HCT116 (cell line): ENCODE results near the gene MYBPHL. TPM values are rescaled to one million over a fixed set of nuclear protein-coding genes. Genes with fewer than 3 reads are reported as not detected.

ENCODE experiments used
- ATAC-seq: fragments of 200-7000 bp; cut with Tn5 transposase; 2 replicates; pipeline ENCODE4 v1.9.1; 2020; ENCODE audit warnings: mild to moderate bottlenecking, moderate library complexity
- BruUV-seq: library from RNA; stranded (reverse); fragments of 400-500 nt; replicated peaks from 2 replicates; lab custom pipeline; 2021; lab: Mats Ljungman, UMichigan
- CTCF ChIA-PET: fragments of 300-600 bp; sonication (Branson Sonifier 250); formaldehyde crosslinking; loops from one replicate; lab custom pipeline; 2021; ENCODE audit warnings: antibody characterized with exemption; lab: Charles Lee
- POLR2A ChIA-PET: fragments of 300-600, 350-600 bp; sonication (Branson Sonifier 250); formaldehyde crosslinking; loops from one replicate; lab custom pipeline; 2021; ENCODE audit warnings: antibody characterized with exemption; lab: Charles Lee
- RAD21 ChIA-PET, 2 experiments: fragments of 300-600 bp; sonication (Branson Sonifier 250); formaldehyde crosslinking; loops; one replicate each; lab custom pipeline; 2023; ENCODE audit warnings: low total read pairs in 2 of 2; ENCODE audit not compliant: uncharacterized antibody in 2 of 2, unreplicated experiment in 2 of 2, low non-redundant PET in 1 of 2; lab: Charles Lee
- DNase-seq: peaks from one replicate; pipeline ENCODE4 v3.0.0-alpha.2; 2010; ENCODE audit warnings: low read depth, low spot score
- H2AFZ ChIP-seq: fragments of 200-600 bp; shearing (Covaris generic), sonication (generic); 2 replicates; pipeline ENCODE4 v1.6.1; 2017; ENCODE audit warnings: low read depth, mixed run types, mixed read lengths, antibody characterized with exemption, low read length; ENCODE audit not compliant: poor library complexity, severe bottlenecking
- H3K27ac ChIP-seq: 2 replicates; pipeline ENCODE4 v1.5.1; 2012; ENCODE audit warnings: low read depth, low read length
- H3K27me3 ChIP-seq: fragments of 200-600 bp; sonication (generic); 2 replicates; pipeline ENCODE4 v1.6.1; 2016; ENCODE audit warnings: mixed run types, low read length, mixed read lengths; ENCODE audit not compliant: insufficient read depth
- H3K36me3 ChIP-seq, 2 experiments: fragments of 200-500 bp in 1 of 2; fragments of 200-600 bp in 1 of 2; sonication (Bioruptor generic) in 1 of 2; sonication (generic) in 1 of 2; 2 replicates each; pipeline versions ENCODE4 v1.5.1 to v1.6.1; 2014 to 2016; ENCODE audit warnings: low read length in 2 of 2, inconsistent platforms in 1 of 2, mixed read lengths in 1 of 2, mixed run types in 1 of 2; ENCODE audit not compliant: insufficient read depth in 2 of 2, control insufficient read depth in 1 of 2
- H3K4me1 ChIP-seq, 2 experiments: fragments of 200-600 bp in 1 of 2; sonication (generic) in 1 of 2; 2 replicates each; pipeline versions ENCODE4 v1.5.1 to v1.6.1; 2012 to 2017; ENCODE audit warnings: low read length in 2 of 2, inconsistent platforms in 1 of 2, mild to moderate bottlenecking in 1 of 2, mixed read lengths in 1 of 2, mixed run types in 1 of 2, moderate library complexity in 1 of 2; ENCODE audit not compliant: insufficient read depth in 2 of 2, control insufficient read depth in 1 of 2
- H3K4me2 ChIP-seq: fragments of 200-600 bp; sonication (generic); 2 replicates; pipeline ENCODE4 v1.6.1; 2017; ENCODE audit warnings: mixed run types, low read length, mixed read lengths
- H3K4me3 ChIP-seq, 2 experiments: fragments of 200-600 bp in 1 of 2; sonication (generic) in 1 of 2; replicated peaks in 1 of 2; 2 replicates each; pipeline ENCODE4 v1.5.1; 2011 to 2016; ENCODE audit warnings: low read length in 2 of 2, control low read depth in 1 of 2, low read depth in 1 of 2, mild to moderate bottlenecking in 1 of 2, mixed read lengths in 1 of 2, mixed run types in 1 of 2
- H3K79me2 ChIP-seq: fragments of 200-600 bp; sonication (generic); 2 replicates; pipeline ENCODE4 v1.6.1; 2017; ENCODE audit warnings: mild to moderate bottlenecking, mixed run types, low read length, moderate library complexity, mixed read lengths; ENCODE audit not compliant: insufficient read depth
- H3K9ac ChIP-seq: fragments of 200-600 bp; sonication (generic); 2 replicates; pipeline ENCODE4 v1.6.1; 2016; ENCODE audit warnings: low read length, mixed read lengths
- H3K9me2 ChIP-seq: fragments of 200-600 bp; sonication (generic), shearing (Covaris generic); 2 replicates; pipeline ENCODE4 v1.6.1; 2017; ENCODE audit warnings: mixed run types, mild to moderate bottlenecking, moderate library complexity; ENCODE audit not compliant: insufficient read depth
- H3K9me3 ChIP-seq, 2 experiments: fragments of 200-500 bp in 1 of 2; fragments of 200-600 bp in 1 of 2; sonication (Bioruptor generic) in 1 of 2; sonication (generic) in 1 of 2; 2 replicates each; pipeline ENCODE4 v1.6.1; 2014 to 2017; ENCODE audit warnings: low read length in 2 of 2, mixed read lengths in 2 of 2, inconsistent platforms in 1 of 2, low read depth in 1 of 2, mild to moderate bottlenecking in 1 of 2, mixed run types in 1 of 2, moderate library complexity in 1 of 2; ENCODE audit not compliant: control insufficient read depth in 1 of 2, insufficient read depth in 1 of 2
- H4K20me1 ChIP-seq: fragments of 200-600 bp; sonication (generic), shearing (Covaris generic); 2 replicates; pipeline ENCODE4 v1.6.1; 2017; ENCODE audit warnings: mixed run types, mild to moderate bottlenecking, moderate library complexity; ENCODE audit not compliant: insufficient read depth
- CBX3 ChIP-seq: IDR thresholded peaks from 2 replicates; pipeline ENCODE4 v1.6.1; 2012; ENCODE audit warnings: low read depth
- CEBPB ChIP-seq: IDR thresholded peaks from 2 replicates; pipeline ENCODE4 v1.6.1; 2012; ENCODE audit warnings: low read depth
- EGR1 ChIP-seq: IDR thresholded peaks from 2 replicates; pipeline ENCODE4 v1.6.1; 2012; ENCODE audit warnings: low read depth
- ELF1 ChIP-seq: IDR thresholded peaks from 2 replicates; pipeline ENCODE4 v1.6.1; 2012; ENCODE audit warnings: low read depth, borderline replicate concordance
- EZH2 ChIP-seq: fragments of 200-600 bp; sonication (generic); IDR thresholded peaks from 2 replicates; pipeline ENCODE4 v1.6.1; 2017; ENCODE audit warnings: antibody characterized with exemption, mixed run types
- EZH2phosphoT487 ChIP-seq: fragments of 200-600 bp; IDR thresholded peaks from 2 replicates; pipeline ENCODE4 v1.6.1; 2018; ENCODE audit warnings: antibody characterized with exemption, borderline replicate concordance
- FOSL1 ChIP-seq: IDR thresholded peaks from 2 replicates; pipeline ENCODE4 v1.6.1; 2012; ENCODE audit warnings: low read depth
- JUND ChIP-seq: IDR thresholded peaks from 2 replicates; pipeline ENCODE4 v1.6.1; 2012
- POLR2A ChIP-seq: IDR thresholded peaks from 2 replicates; pipeline ENCODE4 v1.7.0; 2011; ENCODE audit warnings: borderline replicate concordance; ENCODE audit not compliant: insufficient read depth, insufficient read length; ENCODE audit errors: extremely low read depth
- RAD21 ChIP-seq: IDR thresholded peaks from 2 replicates; pipeline ENCODE4 v1.6.1; 2012; ENCODE audit warnings: low read depth, mild to moderate bottlenecking
- SIN3A ChIP-seq: IDR thresholded peaks from 2 replicates; pipeline ENCODE4 v1.6.1; 2012; ENCODE audit warnings: low read depth
- SRF ChIP-seq: IDR thresholded peaks from 2 replicates; pipeline ENCODE4 v1.6.1; 2012; ENCODE audit warnings: low read depth
- TCF7L2 ChIP-seq: IDR thresholded peaks from 2 replicates; pipeline ENCODE4 v1.7.0; 2011; ENCODE audit warnings: borderline replicate concordance, inconsistent platforms; ENCODE audit not compliant: insufficient read depth, insufficient read length; ENCODE audit errors: extremely low read depth
- YY1 ChIP-seq: IDR thresholded peaks from 2 replicates; pipeline ENCODE4 v1.6.1; 2011; ENCODE audit warnings: low read length, low read depth, moderate library complexity, mild to moderate bottlenecking; ENCODE audit not compliant: insufficient replicate concordance; ENCODE audit errors: extremely low read depth
- ZFX ChIP-seq: fragments of 450-650 bp; IDR thresholded peaks from 2 replicates; pipeline ENCODE4 v1.6.1; 2017
- ZNF274 ChIP-seq: fragments of 200-500 bp; sonication (Bioruptor generic); IDR thresholded peaks from 2 replicates; pipeline ENCODE4 v1.6.1; 2014; ENCODE audit warnings: mild to moderate bottlenecking, low read depth, low read length, inconsistent platforms
- intact Hi-C: fragments of 100-400 bp; cut with micrococcal nuclease; formaldehyde crosslinking; loops from 2 replicates; pipeline ENCODE4 v1.10.0; 2022
- total RNA-seq: library from RNA; stranded (reverse); gene quantifications from one replicate; pipeline ENCODE4 v1.2.1, GENCODE V29; 2021; ENCODE audit not compliant: unreplicated experiment
- TF ChIP-seq, protein P1 (sequence below): IDR thresholded peaks from 2 replicates; pipeline ENCODE4 v1.6.1; 2012
- TF ChIP-seq, protein P2 (sequence below): IDR thresholded peaks from 2 replicates; pipeline ENCODE4 v1.6.1; 2012; ENCODE audit warnings: low read depth
- TF ChIP-seq, protein P3 (sequence below), 3 experiments: fragments of 200-600 bp in 1 of 3; sonication (generic) in 1 of 3; IDR thresholded peaks in 2 of 3; conservative IDR thresholded peaks in 1 of 3; 2 replicates each; pipeline ENCODE4 v1.5.1; 2012 to 2017; ENCODE audit warnings: low read depth in 2 of 3, low read length in 2 of 3, antibody characterized with exemption in 1 of 3, borderline replicate concordance in 1 of 3, control low read depth in 1 of 3, mild to moderate bottlenecking in 1 of 3, mixed read lengths in 1 of 3, mixed run types in 1 of 3, moderate library complexity in 1 of 3; ENCODE audit not compliant: insufficient read depth in 1 of 3
- TF ChIP-seq, protein P4 (sequence below): IDR thresholded peaks from 2 replicates; pipeline ENCODE4 v1.6.1; 2011; ENCODE audit warnings: mild to moderate bottlenecking, low read length, moderate library complexity; ENCODE audit not compliant: insufficient replicate concordance; ENCODE audit errors: extremely low read depth

MYBPHL gene
- total RNA-seq, 1 experiment from 2014 or later, result 1.0 TPM

DNA sequence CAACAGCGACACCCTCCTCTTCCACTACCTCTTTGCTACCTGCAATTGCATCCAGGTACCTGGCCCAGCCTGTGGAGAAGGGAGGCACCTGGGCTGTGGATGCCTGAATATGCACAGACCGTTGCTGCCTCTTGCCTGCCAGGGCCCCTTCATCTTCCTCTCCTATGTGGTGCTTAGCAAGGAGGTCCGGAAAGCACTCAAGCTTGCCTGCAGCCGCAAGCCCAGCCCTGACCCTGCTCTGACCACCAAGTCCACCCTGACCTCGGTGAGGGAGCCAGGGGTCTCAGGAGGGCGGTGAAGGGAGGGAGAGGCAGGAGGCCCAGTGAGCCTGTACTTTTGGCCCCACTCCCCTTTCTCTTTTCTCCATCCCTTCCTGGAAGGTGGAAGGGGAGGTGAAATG, 35.4 kb downstream of the MYBPHL start:
- ChIA-PET CTCF (no interaction called here), RAD21 (no interaction called here), POLR2A (no interaction called here)
- ATAC-seq (no peak), DNase-seq (no peak)
- H3K9me3 ChIP-seq, result no peaks in the 10 kb centered on the region
- TF ChIP-seq, protein P1, sequence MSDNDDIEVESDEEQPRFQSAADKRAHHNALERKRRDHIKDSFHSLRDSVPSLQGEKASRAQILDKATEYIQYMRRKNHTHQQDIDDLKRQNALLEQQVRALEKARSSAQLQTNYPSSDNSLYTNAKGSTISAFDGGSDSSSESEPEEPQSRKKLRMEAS, result no peak
- TF ChIP-seq, protein P2, sequence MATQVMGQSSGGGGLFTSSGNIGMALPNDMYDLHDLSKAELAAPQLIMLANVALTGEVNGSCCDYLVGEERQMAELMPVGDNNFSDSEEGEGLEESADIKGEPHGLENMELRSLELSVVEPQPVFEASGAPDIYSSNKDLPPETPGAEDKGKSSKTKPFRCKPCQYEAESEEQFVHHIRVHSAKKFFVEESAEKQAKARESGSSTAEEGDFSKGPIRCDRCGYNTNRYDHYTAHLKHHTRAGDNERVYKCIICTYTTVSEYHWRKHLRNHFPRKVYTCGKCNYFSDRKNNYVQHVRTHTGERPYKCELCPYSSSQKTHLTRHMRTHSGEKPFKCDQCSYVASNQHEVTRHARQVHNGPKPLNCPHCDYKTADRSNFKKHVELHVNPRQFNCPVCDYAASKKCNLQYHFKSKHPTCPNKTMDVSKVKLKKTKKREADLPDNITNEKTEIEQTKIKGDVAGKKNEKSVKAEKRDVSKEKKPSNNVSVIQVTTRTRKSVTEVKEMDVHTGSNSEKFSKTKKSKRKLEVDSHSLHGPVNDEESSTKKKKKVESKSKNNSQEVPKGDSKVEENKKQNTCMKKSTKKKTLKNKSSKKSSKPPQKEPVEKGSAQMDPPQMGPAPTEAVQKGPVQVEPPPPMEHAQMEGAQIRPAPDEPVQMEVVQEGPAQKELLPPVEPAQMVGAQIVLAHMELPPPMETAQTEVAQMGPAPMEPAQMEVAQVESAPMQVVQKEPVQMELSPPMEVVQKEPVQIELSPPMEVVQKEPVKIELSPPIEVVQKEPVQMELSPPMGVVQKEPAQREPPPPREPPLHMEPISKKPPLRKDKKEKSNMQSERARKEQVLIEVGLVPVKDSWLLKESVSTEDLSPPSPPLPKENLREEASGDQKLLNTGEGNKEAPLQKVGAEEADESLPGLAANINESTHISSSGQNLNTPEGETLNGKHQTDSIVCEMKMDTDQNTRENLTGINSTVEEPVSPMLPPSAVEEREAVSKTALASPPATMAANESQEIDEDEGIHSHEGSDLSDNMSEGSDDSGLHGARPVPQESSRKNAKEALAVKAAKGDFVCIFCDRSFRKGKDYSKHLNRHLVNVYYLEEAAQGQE, result no peak
- TF ChIP-seq ZNF274 (no peak), RAD21 (no peak), ZFX (no peak), POLR2A (no peak), EGR1 (no peak), ELF1 (no peak), YY1 (no peak), EZH2phosphoT487 (no peak), FOSL1 (no peak), SRF (no peak), TCF7L2 (no peak), EZH2 (no peak), CEBPB (no peak), SIN3A (no peak), CBX3 (no peak), JUND (no peak)
- TF ChIP-seq, protein P3, sequence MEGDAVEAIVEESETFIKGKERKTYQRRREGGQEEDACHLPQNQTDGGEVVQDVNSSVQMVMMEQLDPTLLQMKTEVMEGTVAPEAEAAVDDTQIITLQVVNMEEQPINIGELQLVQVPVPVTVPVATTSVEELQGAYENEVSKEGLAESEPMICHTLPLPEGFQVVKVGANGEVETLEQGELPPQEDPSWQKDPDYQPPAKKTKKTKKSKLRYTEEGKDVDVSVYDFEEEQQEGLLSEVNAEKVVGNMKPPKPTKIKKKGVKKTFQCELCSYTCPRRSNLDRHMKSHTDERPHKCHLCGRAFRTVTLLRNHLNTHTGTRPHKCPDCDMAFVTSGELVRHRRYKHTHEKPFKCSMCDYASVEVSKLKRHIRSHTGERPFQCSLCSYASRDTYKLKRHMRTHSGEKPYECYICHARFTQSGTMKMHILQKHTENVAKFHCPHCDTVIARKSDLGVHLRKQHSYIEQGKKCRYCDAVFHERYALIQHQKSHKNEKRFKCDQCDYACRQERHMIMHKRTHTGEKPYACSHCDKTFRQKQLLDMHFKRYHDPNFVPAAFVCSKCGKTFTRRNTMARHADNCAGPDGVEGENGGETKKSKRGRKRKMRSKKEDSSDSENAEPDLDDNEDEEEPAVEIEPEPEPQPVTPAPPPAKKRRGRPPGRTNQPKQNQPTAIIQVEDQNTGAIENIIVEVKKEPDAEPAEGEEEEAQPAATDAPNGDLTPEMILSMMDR (IDR thresholded peaks at IDR 0.05 in 2 of 3, conservative IDR thresholded peaks at IDR 0.05 in 1 of 3; ENCODE audit: borderline replicate concordance in 1 of 3, insufficient read depth in 1 of 3, low read depth in 2 of 3, low read length in 2 of 3), result no peak
- TF ChIP-seq, protein P4, sequence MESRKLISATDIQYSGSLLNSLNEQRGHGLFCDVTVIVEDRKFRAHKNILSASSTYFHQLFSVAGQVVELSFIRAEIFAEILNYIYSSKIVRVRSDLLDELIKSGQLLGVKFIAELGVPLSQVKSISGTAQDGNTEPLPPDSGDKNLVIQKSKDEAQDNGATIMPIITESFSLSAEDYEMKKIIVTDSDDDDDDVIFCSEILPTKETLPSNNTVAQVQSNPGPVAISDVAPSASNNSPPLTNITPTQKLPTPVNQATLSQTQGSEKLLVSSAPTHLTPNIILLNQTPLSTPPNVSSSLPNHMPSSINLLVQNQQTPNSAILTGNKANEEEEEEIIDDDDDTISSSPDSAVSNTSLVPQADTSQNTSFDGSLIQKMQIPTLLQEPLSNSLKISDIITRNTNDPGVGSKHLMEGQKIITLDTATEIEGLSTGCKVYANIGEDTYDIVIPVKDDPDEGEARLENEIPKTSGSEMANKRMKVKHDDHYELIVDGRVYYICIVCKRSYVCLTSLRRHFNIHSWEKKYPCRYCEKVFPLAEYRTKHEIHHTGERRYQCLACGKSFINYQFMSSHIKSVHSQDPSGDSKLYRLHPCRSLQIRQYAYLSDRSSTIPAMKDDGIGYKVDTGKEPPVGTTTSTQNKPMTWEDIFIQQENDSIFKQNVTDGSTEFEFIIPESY, result no peak
- no peaks in the 10 kb centered on the region for H3K79me2 ChIP-seq
- no peak overlapping the region for H3K4me3 ChIP-seq
- H3K4me2 ChIP-seq, result no peak overlapping the region
- no peaks in the 10 kb centered on the region for H4K20me1 ChIP-seq
- intact Hi-C loops, result no loop called here
- peaks cover 31 to 34% of the 10 kb centered on the region in 2 experiments for H3K4me1 ChIP-seq
- H3K36me3 ChIP-seq, result peaks cover 0 to 2% of the 10 kb centered on the region in 2 experiments; a peak in 1 of 4 replicates
- no peak overlapping the region for H2AFZ ChIP-seq
- no peaks in the 10 kb centered on the region for H3K9me2 ChIP-seq
- BruUV-seq, result no TSS peak
- no peak overlapping the region for H3K9ac ChIP-seq
- no peaks in the 10 kb centered on the region for H3K27me3 ChIP-seq
- H3K27ac ChIP-seq, result no peak overlapping the region
